HCT116 (cell line): Measurements from ENCODE around the gene SERINC5. TPM values are rescaled to one million over a fixed set of nuclear protein-coding genes. Genes with fewer than 3 reads are reported as not detected.

ENCODE experiments used
- ATAC-seq: fragments of 200-7000 bp; cut with Tn5 transposase; 2 replicates; pipeline ENCODE4 v1.9.1; 2020; ENCODE audit warnings: mild to moderate bottlenecking, moderate library complexity
- BruUV-seq: library from RNA; stranded (reverse); fragments of 400-500 nt; replicated peaks from 2 replicates; lab custom pipeline; 2021; lab: Mats Ljungman, UMichigan
- CTCF ChIA-PET: fragments of 300-600 bp; sonication (Branson Sonifier 250); formaldehyde crosslinking; loops from one replicate; lab custom pipeline; 2021; ENCODE audit warnings: antibody characterized with exemption; lab: Charles Lee
- POLR2A ChIA-PET: fragments of 300-600, 350-600 bp; sonication (Branson Sonifier 250); formaldehyde crosslinking; loops from one replicate; lab custom pipeline; 2021; ENCODE audit warnings: antibody characterized with exemption; lab: Charles Lee
- RAD21 ChIA-PET, 2 experiments: fragments of 300-600 bp; sonication (Branson Sonifier 250); formaldehyde crosslinking; loops; one replicate each; lab custom pipeline; 2023; ENCODE audit warnings: low total read pairs in 2 of 2; ENCODE audit not compliant: uncharacterized antibody in 2 of 2, unreplicated experiment in 2 of 2, low non-redundant PET in 1 of 2; lab: Charles Lee
- DNase-seq: peaks from one replicate; pipeline ENCODE4 v3.0.0-alpha.2; 2010; ENCODE audit warnings: low read depth, low spot score
- H2AFZ ChIP-seq: fragments of 200-600 bp; shearing (Covaris generic), sonication (generic); 2 replicates; pipeline ENCODE4 v1.6.1; 2017; ENCODE audit warnings: low read depth, mixed run types, mixed read lengths, antibody characterized with exemption, low read length; ENCODE audit not compliant: poor library complexity, severe bottlenecking
- H3K27ac ChIP-seq: 2 replicates; pipeline ENCODE4 v1.5.1; 2012; ENCODE audit warnings: low read depth, low read length
- H3K27me3 ChIP-seq: fragments of 200-600 bp; sonication (generic); 2 replicates; pipeline ENCODE4 v1.6.1; 2016; ENCODE audit warnings: mixed run types, low read length, mixed read lengths; ENCODE audit not compliant: insufficient read depth
- H3K36me3 ChIP-seq, 2 experiments: fragments of 200-500 bp in 1 of 2; fragments of 200-600 bp in 1 of 2; sonication (Bioruptor generic) in 1 of 2; sonication (generic) in 1 of 2; 2 replicates each; pipeline versions ENCODE4 v1.5.1 to v1.6.1; 2014 to 2016; ENCODE audit warnings: low read length in 2 of 2, inconsistent platforms in 1 of 2, mixed read lengths in 1 of 2, mixed run types in 1 of 2; ENCODE audit not compliant: insufficient read depth in 2 of 2, control insufficient read depth in 1 of 2
- H3K4me1 ChIP-seq, 2 experiments: fragments of 200-600 bp in 1 of 2; sonication (generic) in 1 of 2; 2 replicates each; pipeline versions ENCODE4 v1.5.1 to v1.6.1; 2012 to 2017; ENCODE audit warnings: low read length in 2 of 2, inconsistent platforms in 1 of 2, mild to moderate bottlenecking in 1 of 2, mixed read lengths in 1 of 2, mixed run types in 1 of 2, moderate library complexity in 1 of 2; ENCODE audit not compliant: insufficient read depth in 2 of 2, control insufficient read depth in 1 of 2
- H3K4me2 ChIP-seq: fragments of 200-600 bp; sonication (generic); 2 replicates; pipeline ENCODE4 v1.6.1; 2017; ENCODE audit warnings: mixed run types, low read length, mixed read lengths
- H3K4me3 ChIP-seq, 2 experiments: fragments of 200-600 bp in 1 of 2; sonication (generic) in 1 of 2; replicated peaks in 1 of 2; 2 replicates each; pipeline ENCODE4 v1.5.1; 2011 to 2016; ENCODE audit warnings: low read length in 2 of 2, control low read depth in 1 of 2, low read depth in 1 of 2, mild to moderate bottlenecking in 1 of 2, mixed read lengths in 1 of 2, mixed run types in 1 of 2
- H3K79me2 ChIP-seq: fragments of 200-600 bp; sonication (generic); 2 replicates; pipeline ENCODE4 v1.6.1; 2017; ENCODE audit warnings: mild to moderate bottlenecking, mixed run types, low read length, moderate library complexity, mixed read lengths; ENCODE audit not compliant: insufficient read depth
- H3K9ac ChIP-seq: fragments of 200-600 bp; sonication (generic); 2 replicates; pipeline ENCODE4 v1.6.1; 2016; ENCODE audit warnings: low read length, mixed read lengths
- H3K9me2 ChIP-seq: fragments of 200-600 bp; sonication (generic), shearing (Covaris generic); 2 replicates; pipeline ENCODE4 v1.6.1; 2017; ENCODE audit warnings: mixed run types, mild to moderate bottlenecking, moderate library complexity; ENCODE audit not compliant: insufficient read depth
- H3K9me3 ChIP-seq, 2 experiments: fragments of 200-500 bp in 1 of 2; fragments of 200-600 bp in 1 of 2; sonication (Bioruptor generic) in 1 of 2; sonication (generic) in 1 of 2; 2 replicates each; pipeline ENCODE4 v1.6.1; 2014 to 2017; ENCODE audit warnings: low read length in 2 of 2, mixed read lengths in 2 of 2, inconsistent platforms in 1 of 2, low read depth in 1 of 2, mild to moderate bottlenecking in 1 of 2, mixed run types in 1 of 2, moderate library complexity in 1 of 2; ENCODE audit not compliant: control insufficient read depth in 1 of 2, insufficient read depth in 1 of 2
- H4K20me1 ChIP-seq: fragments of 200-600 bp; sonication (generic), shearing (Covaris generic); 2 replicates; pipeline ENCODE4 v1.6.1; 2017; ENCODE audit warnings: mixed run types, mild to moderate bottlenecking, moderate library complexity; ENCODE audit not compliant: insufficient read depth
- CBX3 ChIP-seq: IDR thresholded peaks from 2 replicates; pipeline ENCODE4 v1.6.1; 2012; ENCODE audit warnings: low read depth
- CEBPB ChIP-seq: IDR thresholded peaks from 2 replicates; pipeline ENCODE4 v1.6.1; 2012; ENCODE audit warnings: low read depth
- JUND ChIP-seq: IDR thresholded peaks from 2 replicates; pipeline ENCODE4 v1.6.1; 2012
- POLR2A ChIP-seq: IDR thresholded peaks from 2 replicates; pipeline ENCODE4 v1.7.0; 2011; ENCODE audit warnings: borderline replicate concordance; ENCODE audit not compliant: insufficient read depth, insufficient read length; ENCODE audit errors: extremely low read depth
- POLR2AphosphoS5 ChIP-seq: IDR thresholded peaks from 2 replicates; pipeline ENCODE4 v1.6.1; 2011; ENCODE audit warnings: mild to moderate bottlenecking, low read depth, low read length, moderate library complexity
- RAD21 ChIP-seq: IDR thresholded peaks from 2 replicates; pipeline ENCODE4 v1.6.1; 2012; ENCODE audit warnings: low read depth, mild to moderate bottlenecking
- SRF ChIP-seq: IDR thresholded peaks from 2 replicates; pipeline ENCODE4 v1.6.1; 2012; ENCODE audit warnings: low read depth
- YY1 ChIP-seq: IDR thresholded peaks from 2 replicates; pipeline ENCODE4 v1.6.1; 2011; ENCODE audit warnings: low read length, low read depth, moderate library complexity, mild to moderate bottlenecking; ENCODE audit not compliant: insufficient replicate concordance; ENCODE audit errors: extremely low read depth
- intact Hi-C: fragments of 100-400 bp; cut with micrococcal nuclease; formaldehyde crosslinking; loops from 2 replicates; pipeline ENCODE4 v1.10.0; 2022
- total RNA-seq: library from RNA; stranded (reverse); gene quantifications from one replicate; pipeline ENCODE4 v1.2.1, GENCODE V29; 2021; ENCODE audit not compliant: unreplicated experiment

Gene SERINC5
- total RNA-seq, 1 experiment from 2014 or later = 39.3 TPM

DNA sequence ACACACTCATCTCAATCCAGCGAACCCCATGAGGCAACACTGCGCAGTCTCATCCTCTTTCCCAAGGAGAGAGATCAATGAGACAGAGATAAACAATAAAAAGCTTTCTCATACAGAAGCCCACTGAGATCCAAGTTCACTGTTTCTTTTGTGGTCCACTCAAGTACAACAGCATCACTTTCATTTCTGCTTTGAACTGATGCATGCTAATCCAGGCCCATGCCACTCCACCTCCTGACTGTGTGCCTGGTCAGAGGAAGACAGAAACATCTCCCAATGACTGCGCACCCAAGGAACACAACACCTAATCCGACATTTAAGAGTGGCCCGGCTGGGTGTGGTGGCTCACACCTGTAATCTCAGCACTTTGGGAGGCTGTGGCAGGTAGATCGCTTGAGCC, 104.0 kb downstream of the SERINC5 start:
- CTCF ChIA-PET = no interaction called here
- no TSS peak for BruUV-seq

DNA sequence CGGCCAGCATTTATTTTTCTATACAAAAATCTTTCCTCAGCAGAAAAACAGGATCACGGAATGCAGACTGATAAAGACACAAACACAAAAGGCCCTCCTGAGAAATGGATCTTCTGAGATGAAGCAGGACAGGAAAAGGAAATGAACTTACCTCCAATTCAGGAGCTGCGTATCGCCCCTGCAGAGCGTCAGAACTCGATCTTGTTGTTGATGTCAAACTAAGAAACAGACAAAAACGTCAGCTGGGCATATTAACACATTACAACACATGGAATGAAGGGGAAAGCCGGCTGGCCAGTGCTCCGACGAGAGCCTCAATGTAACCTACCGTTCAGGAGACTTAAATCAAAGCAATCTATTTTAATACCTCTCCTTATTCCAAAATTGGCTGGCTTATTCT, 105.1 kb downstream of the SERINC5 start:
- Histone ChIP-seq H3K27me3 (no peaks in the 10 kb centered on the region), H3K9me2 (no peaks in the 10 kb centered on the region), H3K4me2 (no peak overlapping the region), H3K4me1 (no peaks in the 10 kb centered on the region), H3K79me2 (no peaks in the 10 kb centered on the region), H2AFZ (no peak overlapping the region), H4K20me1 (no peaks in the 10 kb centered on the region), H3K9me3 (no peaks in the 10 kb centered on the region), H3K4me3 (no peak overlapping the region), H3K27ac (no peak overlapping the region), H3K36me3 (no peaks in the 10 kb centered on the region; a peak in 1 of 4 replicates), H3K9ac (no peak overlapping the region)
- intact Hi-C loops = no loop called here
- ATAC-seq = no peak
- ChIA-PET RAD21 (no interaction called here), POLR2A (no interaction called here), CTCF (no interaction called here)
- no peak for DNase-seq
- TF ChIP-seq POLR2AphosphoS5 (no peak), YY1 (no peak)
- BruUV-seq = no TSS peak

More for the DNA sequence above, 104.0 kb downstream of the SERINC5 start:
- no peak for ATAC-seq
- no peaks in the 10 kb centered on the region for H3K9me2 ChIP-seq
- no peaks in the 10 kb centered on the region for H3K79me2 ChIP-seq
- intact Hi-C loops = no loop called here
- H3K4me1 ChIP-seq = no peaks in the 10 kb centered on the region
- no peak overlapping the region for H3K27ac ChIP-seq
- no peaks in the 10 kb centered on the region for H4K20me1 ChIP-seq
- no peaks in the 10 kb centered on the region; a peak in 1 of 4 replicates for H3K36me3 ChIP-seq
- H3K4me2 ChIP-seq = no peak overlapping the region
- POLR2A ChIA-PET = no interaction called here
- no peak overlapping the region for H3K9ac ChIP-seq
- no peak overlapping the region for H2AFZ ChIP-seq
- no peak overlapping the region for H3K4me3 ChIP-seq
- RAD21 ChIA-PET = no interaction called here
- no peaks in the 10 kb centered on the region for H3K9me3 ChIP-seq
- H3K27me3 ChIP-seq = no peaks in the 10 kb centered on the region
- TF ChIP-seq POLR2A (no peak), POLR2AphosphoS5 (no peak), SRF (no peak), CBX3 (no peak), CEBPB (no peak), JUND (no peak), RAD21 (no peak)
- no peak for DNase-seq
